ENCODE measurements around the gene EPB41L1.

The EPB41L1 gene

GRCh38 chr20:36154700-36155628 lies at the start of gene EPB41L1:
Gene EPB41L1 (plus strand): TSS chr20:36154740. CDS start chr20:36173778, 19,038 bp downstream.
- DNase-seq, result no peak

GRCh38 chr20:36104856-36105255 lies 49.7 kb upstream of the EPB41L1 start:
- DNase-seq, result no peak

DNA sequence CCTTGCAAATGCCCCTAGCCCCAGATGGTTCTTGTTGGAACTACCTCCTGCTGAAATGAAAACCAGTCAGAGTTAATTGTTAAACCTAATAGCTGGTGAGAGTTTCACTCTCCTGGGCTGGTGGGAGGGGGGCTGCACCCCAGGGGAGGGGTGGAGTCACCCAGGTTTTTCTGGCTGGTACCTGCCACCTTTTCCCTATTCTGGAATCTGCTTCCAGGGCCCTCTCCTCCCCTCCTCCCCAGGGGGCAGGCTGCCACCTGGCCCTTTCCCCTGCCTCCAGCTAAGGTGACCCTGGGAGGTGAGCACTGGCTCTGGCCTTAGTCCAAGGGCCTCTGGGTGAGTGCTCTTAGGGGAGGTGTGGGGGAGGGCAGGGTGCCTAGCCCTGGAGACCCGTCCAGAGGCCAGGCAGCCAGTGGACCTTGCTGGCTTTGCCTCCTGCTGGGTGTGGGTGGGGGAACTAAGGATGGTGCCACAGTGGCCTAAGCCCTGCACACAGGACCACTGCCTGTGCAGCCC lies 48.8 kb upstream of the EPB41L1 start:
- DNase-seq, result peak in 1 of 2 experiments; percentile 11

DNA sequence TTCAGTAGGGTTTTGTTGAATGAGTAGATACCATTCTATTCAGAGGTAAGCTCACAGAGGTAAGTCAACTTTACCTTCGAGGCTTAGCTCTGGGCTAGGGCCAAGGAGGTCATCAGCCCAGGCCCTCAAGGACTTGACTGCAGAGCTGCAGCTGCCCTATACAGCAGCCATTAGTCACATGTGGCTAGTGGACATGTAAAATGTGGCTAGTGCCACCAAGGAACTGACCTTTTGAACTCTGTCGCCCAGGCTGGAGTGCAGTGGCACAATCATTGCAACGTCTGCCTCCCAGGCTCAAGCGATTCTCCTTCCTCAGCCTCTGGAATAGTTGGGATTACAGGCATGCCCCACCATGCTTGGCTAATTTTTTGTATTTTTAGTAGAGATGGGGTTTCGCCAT lies 47.9 kb upstream of the EPB41L1 start:
- DNase-seq, result no peak

DNA sequence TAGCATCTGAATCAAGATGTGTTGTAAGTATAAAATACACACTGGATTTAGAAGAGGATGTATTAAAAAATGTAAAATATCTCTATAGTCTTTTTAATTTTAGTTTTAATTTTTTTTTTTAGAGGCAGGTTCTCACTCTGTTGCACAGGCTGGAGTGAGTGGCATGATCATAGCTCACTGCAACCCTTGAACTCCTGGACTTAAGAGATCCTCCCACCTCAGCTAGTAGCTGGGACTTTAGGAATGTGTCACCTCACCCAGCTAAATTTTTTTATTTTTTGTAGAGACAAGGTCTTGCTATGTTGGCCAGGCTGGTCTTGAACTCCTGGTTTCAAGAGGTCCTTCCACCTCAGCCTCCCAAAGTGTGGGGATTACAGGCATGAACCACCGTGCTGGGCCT lies 46.7 kb upstream of the EPB41L1 start:
- no peak for DNase-seq

DNA sequence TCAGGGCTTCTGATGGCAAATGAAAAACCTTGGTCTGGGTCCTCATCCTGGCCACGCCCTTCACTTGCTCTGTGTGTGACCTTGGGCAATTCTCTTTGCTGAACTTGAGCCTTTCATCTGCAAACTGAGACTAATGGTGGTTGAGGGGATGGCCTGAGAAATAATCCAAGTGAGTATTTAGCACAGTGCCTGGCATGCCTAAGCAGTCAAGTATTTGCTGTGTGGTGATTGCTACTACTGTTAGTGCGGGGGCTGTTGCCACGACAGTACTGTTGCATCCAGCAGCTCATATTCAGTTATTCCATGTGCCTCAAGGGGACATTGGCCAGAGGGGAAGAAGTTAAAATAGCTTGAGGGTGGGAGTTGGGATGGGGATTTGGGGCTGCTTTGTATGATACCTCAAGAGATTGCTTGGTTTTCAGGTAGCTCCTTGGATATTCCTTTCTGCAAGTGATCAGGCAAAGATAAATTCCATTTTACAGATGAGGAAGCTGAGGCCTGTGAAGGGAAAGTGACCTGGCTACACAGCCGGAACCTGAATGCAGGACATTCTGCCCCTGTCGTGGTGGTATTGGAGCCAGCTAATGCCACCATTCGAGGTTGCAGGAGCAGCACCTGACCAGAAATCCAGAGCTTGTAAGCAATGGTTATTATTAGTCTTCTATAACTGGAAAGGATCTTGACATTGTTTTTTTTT lies 45.1 kb upstream of the EPB41L1 start:
- no peak for DNase-seq

DNA sequence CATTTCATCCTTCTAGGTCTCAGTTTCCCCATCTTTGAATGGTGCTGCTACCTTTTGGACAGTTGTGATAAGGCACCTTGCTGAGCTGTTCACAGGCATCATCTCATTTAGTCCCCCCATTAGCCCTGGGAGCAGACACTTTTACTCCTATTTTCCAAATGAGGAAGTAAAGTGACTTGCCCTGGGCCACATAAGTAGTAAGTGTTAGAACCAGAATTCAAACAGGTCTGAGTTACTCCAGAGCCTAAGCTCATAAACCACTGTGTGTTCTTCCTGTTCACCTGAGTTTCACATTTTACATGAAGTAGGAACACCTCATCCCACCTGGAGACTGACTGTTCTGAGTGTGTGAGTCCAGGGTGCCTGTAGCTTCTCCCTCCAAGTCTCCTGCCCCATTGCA lies 43.5 kb upstream of the EPB41L1 start:
- DNase-seq, result no peak

- DNase-seq, result no peak
These were observed 42.4 kb upstream of the EPB41L1 start for GRCh38 chr20:36112112-36112511.

DNA sequence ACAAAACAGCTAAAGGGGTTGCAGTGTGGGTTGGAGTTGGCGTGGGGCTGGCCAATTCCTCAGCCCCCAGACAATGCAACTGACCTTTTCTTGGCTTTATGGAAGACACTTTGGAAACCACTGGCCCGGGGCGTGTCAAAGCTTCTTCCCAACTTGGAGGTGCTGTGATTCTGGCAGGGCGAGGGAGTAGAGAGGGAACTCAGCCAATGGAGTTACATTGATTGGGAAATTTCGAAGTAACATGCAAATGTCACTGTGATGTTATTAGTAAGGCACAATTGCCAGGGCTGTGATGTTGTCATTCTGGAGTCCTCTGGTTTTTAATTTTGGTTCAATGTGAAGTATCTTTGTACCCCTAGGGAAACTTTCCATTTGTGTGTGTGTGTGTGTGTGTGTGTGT lies 41.5 kb upstream of the EPB41L1 start:
- no peak for DNase-seq

GRCh38 chr20:36113566-36114250 lies 40.8 kb upstream of the EPB41L1 start:
- DNase-seq, result no peak

- DNase-seq, result no peak
These were observed 39.8 kb upstream of the EPB41L1 start for GRCh38 chr20:36114707-36115106.

- no peak for DNase-seq
These were observed 38.6 kb upstream of the EPB41L1 start for GRCh38 chr20:36115925-36116324.

- DNase-seq, result no peak
These were observed 37.6 kb upstream of the EPB41L1 start for GRCh38 chr20:36116807-36117441.

DNA sequence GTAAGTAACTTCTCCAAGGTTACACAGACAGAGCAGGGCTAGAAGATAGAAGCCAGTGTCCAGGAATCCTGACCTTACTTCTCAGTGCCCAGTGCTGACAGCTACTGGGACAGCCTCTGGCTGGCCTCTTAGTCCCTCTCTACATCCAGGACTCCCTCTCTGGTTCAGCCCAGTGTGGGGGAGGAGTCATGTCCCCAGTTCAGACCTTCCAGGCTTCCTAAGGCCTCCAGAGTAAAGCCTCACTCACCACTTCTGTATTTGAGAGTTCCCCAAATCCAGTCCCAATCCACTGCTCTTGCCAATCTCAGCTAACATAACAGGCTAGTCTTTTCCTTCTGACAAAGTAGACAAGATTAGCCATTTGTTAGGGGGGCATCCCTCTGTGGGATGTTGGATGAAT lies 36.9 kb upstream of the EPB41L1 start:
- DNase-seq, result no peak

DNA sequence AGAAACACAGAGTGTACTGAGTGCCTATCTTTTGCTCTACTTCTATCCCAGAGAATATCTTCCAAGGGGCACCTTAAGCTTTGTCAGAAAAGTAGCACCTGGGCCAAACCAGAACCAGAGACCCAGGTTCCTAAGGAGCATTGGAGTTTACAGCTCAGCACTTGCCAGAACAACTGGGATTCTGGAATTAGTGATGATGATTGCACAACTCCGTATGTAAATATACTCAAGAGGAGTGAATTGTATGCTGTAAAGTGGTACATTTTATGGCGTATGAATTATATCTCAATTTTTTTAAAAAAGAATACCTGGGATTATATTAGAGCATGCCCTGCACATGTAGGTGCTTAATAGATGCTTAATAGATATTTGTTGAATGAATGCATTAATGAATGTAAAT lies 36.2 kb upstream of the EPB41L1 start:
- no peak for DNase-seq

GRCh38 chr20:36119537-36119936 lies 35.0 kb upstream of the EPB41L1 start:
- no peak for DNase-seq

DNA sequence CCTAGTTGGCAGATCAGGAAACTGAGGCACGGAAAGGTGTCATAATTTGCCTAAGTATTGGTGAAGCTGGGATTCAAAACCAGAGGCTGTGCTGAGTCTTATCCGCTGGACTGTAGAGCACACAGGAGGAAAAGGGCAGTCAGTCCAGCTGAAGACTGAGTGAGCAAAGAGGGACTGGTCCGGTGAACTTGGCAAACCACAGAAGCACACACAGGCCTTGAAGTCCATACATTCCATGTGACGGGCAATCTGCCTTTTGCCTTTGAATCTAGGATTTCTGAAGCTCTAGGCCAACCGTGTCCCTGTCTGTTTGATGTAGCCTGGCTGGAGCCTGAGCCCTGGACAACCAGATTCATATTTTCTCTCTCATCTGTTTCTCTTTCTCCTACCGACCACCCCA lies 34.3 kb upstream of the EPB41L1 start:
- DNase-seq, result no peak

- DNase-seq, result no peak
These were observed 33.5 kb upstream of the EPB41L1 start for GRCh38 chr20:36120991-36121390.

DNA sequence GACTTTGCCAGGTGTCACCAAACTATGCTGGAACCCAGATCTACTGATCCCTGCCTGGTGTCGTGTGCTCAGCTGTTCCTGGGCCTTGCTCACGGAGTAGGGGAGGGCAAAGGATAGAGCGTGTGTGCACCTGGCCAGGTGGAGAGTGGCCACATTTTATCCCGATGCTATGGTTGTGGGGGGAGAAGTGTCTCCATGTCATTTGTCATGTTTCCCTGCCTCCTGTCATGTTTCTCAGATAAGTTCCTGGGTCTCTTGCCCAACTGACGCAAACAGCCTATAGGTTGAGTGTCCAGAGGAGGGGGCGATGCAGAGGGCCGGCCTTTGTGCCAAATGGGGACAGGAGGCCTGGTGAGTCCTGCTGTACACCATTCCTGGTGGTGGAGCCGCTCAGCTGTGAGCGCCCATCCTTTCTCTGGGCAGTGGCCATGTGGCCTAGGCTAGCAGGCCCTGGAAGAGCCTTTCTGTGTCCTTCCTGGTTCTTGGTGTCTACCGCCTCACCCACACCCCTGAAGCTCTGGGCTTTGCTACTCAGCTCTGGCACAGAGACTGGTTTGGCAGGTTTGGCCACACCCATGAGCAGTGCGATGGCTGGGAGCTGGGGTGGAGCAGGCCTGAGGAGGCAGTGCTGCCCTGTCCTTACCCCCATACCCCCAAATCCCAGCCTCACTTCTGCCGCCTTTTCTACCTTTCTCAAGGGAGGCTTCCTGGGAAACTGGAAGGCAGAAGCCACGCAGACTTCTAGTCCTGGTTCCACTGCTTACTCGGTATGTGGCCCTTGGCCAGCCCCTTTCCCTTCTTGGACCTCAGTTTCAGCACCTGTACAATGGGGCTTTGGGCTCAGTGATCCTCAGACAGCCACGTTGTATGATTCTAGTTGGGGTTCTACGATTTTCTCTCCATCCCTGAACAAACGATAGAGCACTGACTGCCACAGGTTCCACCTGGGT lies 32.3 kb upstream of the EPB41L1 start:
- DNase-seq, result no peak

- DNase-seq, result no peak
These were observed 31.6 kb upstream of the EPB41L1 start for GRCh38 chr20:36122931-36123288.

DNA sequence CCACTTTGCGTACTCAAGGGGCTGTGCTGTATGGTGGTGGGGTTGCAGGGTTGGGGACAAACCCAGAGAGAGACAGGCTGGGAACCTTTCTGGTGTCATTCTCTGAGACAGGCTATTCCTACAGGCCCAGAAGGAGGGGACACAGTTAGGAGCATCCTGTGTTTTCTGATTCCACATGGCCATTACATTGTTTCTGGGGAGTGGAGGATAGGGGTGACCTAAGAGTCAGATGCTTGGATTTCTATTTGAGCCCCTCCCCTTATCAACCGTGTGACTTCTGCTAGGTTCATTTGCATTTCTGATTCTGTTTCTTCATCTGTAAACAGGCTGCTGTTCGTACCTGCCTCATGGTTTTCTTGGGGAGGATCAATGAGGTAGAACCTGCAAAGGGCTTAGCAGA lies 29.4 kb upstream of the EPB41L1 start:
- no peak for DNase-seq

Measured in SHP77 (cell line).